GM12801 (cell line): ENCODE data around the gene MCC.

ENCODE experiments used
- CTCF ChIP-seq: IDR thresholded peaks from one replicate; pipeline ENCODE4 v1.5.1; 2011; ENCODE audit warnings: control low read depth; ENCODE audit not compliant: insufficient read length; ENCODE audit errors: extremely low read depth

MCC gene

GRCh38 chr5:113294311-113295110, 193.7 kb downstream of the MCC start:
- TF ChIP-seq CTCF, result no peak

GRCh38 chr5:113293975-113294310, 194.3 kb downstream of the MCC start:
- no peak for TF ChIP-seq CTCF

GRCh38 chr5:113293068-113293974, 194.9 kb downstream of the MCC start:
- no peak for TF ChIP-seq CTCF

GRCh38 chr5:113292462-113292861, 195.8 kb downstream of the MCC start:
- TF ChIP-seq CTCF, result no peak

GRCh38 chr5:113283558-113283957, 204.7 kb downstream of the MCC start:
- TF ChIP-seq CTCF, result no peak

- no peak for TF ChIP-seq CTCF
These were observed 205.8 kb downstream of the MCC start for GRCh38 chr5:113282472-113282871.

GRCh38 chr5:113281194-113281593, 207.1 kb downstream of the MCC start:
- TF ChIP-seq CTCF, result no peak
